Osteocyte (in vitro differentiated cells): ENCODE results near the gene TET2. TPM values are rescaled to one million over a fixed set of nuclear protein-coding genes. Genes with fewer than 3 reads are reported as not detected.

Experiments used
- DNase-seq: peaks from one replicate; pipeline ENCODE4 v3.0.0; 2021; ENCODE audit warnings: mixed read lengths; ENCODE audit not compliant: unreplicated experiment; ENCODE audit errors: extremely low spot score
- H3K27ac Mint-ChIP-seq: one replicate; pipeline ENCODE4 v1.8.0; 2021; ENCODE audit warnings: mild to moderate bottlenecking, mixed read lengths; ENCODE audit not compliant: unreplicated experiment
- H3K27me3 Mint-ChIP-seq: one replicate; pipeline ENCODE4 v1.8.0; 2021; ENCODE audit warnings: mixed read lengths; ENCODE audit not compliant: unreplicated experiment
- H3K36me3 Mint-ChIP-seq: one replicate; pipeline ENCODE4 v1.8.0; 2021; ENCODE audit warnings: mixed read lengths; ENCODE audit not compliant: unreplicated experiment
- H3K4me1 Mint-ChIP-seq: one replicate; pipeline ENCODE4 v1.8.0; 2021; ENCODE audit warnings: mixed read lengths; ENCODE audit not compliant: unreplicated experiment
- H3K4me3 Mint-ChIP-seq: one replicate; pipeline ENCODE4 v1.8.0; 2021; ENCODE audit warnings: mild to moderate bottlenecking, moderate library complexity, mixed read lengths; ENCODE audit not compliant: unreplicated experiment
- H3K9me3 Mint-ChIP-seq: one replicate; pipeline ENCODE4 v1.8.0; 2021; ENCODE audit warnings: mixed read lengths; ENCODE audit not compliant: unreplicated experiment
- CTCF ChIP-seq: fragments of 200-600 bp; sonication (generic); IDR thresholded peaks from 2 replicates; pipeline ENCODE4 v1.5.0; 2021; ENCODE audit warnings: antibody characterized with exemption, mild to moderate bottlenecking, moderate library complexity
- total RNA-seq: library from RNA; stranded (reverse); gene quantifications from 2 replicates; pipeline ENCODE4 v1.2.1, GENCODE V29; 2021

TET2 gene
- total RNA-seq, 1 donor from 2014 or later = 23.7 TPM

DNA sequence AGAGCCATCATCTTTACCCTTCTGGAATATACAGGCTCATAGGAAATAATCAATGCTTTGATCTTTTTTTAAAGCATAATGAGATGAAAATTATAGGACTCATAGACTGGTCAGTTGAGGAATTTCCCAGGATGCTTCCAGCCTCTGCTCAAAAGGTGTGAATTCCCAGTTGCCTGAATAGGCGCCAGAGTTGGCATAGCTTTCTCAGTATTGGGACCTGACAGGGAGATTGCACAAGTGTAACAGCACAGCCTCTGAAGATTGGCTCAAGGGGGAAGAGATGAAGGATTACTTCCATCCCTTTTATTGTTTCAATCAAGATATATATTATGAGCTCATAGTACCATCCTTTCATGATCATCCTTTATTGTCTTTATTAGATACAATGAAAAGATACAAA lies 17.9 kb downstream of the TET2 start:
- Mint-ChIP-seq H3K4me1 (peaks cover 5% of the 10 kb centered on the region), H3K4me3 (no peak overlapping the region), H3K36me3 (peaks cover 7% of the 10 kb centered on the region), H3K27me3 (no peaks in the 10 kb centered on the region), H3K9me3 (no peaks in the 10 kb centered on the region), H3K27ac (no peak overlapping the region)
- no peak for DNase-seq
- no peak for TF ChIP-seq CTCF

- no peak for DNase-seq
- H3K4me1 Mint-ChIP-seq = peaks cover 6% of the 10 kb centered on the region
- H3K27ac Mint-ChIP-seq = no peak overlapping the region
- peaks cover 5% of the 10 kb centered on the region for H3K36me3 Mint-ChIP-seq
- no peak overlapping the region for H3K4me3 Mint-ChIP-seq
- no peak for TF ChIP-seq CTCF
- H3K9me3 Mint-ChIP-seq = no peaks in the 10 kb centered on the region
- H3K27me3 Mint-ChIP-seq = no peaks in the 10 kb centered on the region
These were observed 19.4 kb downstream of the TET2 start for GRCh38 chr4:105166066-105166465.

DNA sequence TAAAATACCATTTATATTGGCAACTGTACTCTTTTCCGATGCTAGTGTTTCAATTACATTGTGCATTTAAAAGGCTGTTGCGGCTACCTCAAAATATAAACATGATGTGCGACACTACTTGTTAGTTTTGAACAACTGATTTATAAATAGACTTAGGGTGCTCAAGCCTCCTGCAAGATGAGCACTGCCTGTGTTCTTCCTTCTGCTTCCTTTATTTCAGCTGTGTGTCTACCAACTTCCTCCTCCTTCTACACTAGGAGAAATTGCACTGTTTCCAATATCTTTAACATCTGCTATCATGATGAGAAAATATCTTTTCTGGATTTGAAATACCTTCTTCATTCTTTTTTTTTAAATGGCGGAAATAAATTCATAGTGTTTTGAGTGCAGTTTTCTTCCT lies 24.0 kb downstream of the TET2 start:
- peaks cover 14% of the 10 kb centered on the region for H3K4me1 Mint-ChIP-seq
- H3K27ac Mint-ChIP-seq = no peak overlapping the region

GRCh38 chr4:105171912-105172311 lies 25.2 kb downstream of the TET2 start:
- DNase-seq = no peak
- no peak for TF ChIP-seq CTCF
- H3K27ac Mint-ChIP-seq = no peak overlapping the region
- H3K4me1 Mint-ChIP-seq = peaks cover 14% of the 10 kb centered on the region
- H3K9me3 Mint-ChIP-seq = peaks cover 24% of the 10 kb centered on the region
- peaks cover 19% of the 10 kb centered on the region for H3K36me3 Mint-ChIP-seq
- H3K4me3 Mint-ChIP-seq = no peak overlapping the region
- no peaks in the 10 kb centered on the region for H3K27me3 Mint-ChIP-seq

More for the DNA sequence above, 24.0 kb downstream of the TET2 start:
- Mint-ChIP-seq H3K36me3 (peaks cover 18% of the 10 kb centered on the region), H3K4me3 (no peak overlapping the region), H3K27me3 (no peaks in the 10 kb centered on the region), H3K9me3 (peaks cover 16% of the 10 kb centered on the region)
- no peak for DNase-seq
- TF ChIP-seq CTCF = no peak

DNA sequence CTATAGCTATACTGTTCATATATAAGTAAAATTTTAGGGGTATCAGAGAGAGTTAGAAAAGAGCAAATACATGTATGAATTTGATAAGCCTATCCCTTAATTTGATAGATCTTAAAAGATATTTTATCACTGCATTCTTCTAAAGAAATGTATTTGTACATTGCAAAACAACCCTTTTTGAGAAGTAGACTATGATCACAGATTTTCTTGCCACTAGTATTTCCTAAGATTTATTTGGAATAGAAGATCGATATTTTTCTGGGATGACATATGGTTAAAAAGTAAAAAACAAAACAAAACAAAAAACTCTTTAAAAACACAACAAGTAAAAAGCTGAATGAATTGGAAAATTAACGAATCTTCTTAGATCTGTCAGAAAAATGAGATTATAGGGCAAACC lies 27.4 kb downstream of the TET2 start:
- Mint-ChIP-seq H3K27me3 (no peaks in the 10 kb centered on the region), H3K36me3 (peaks cover 23% of the 10 kb centered on the region)
- no peak for TF ChIP-seq CTCF

More for the DNA sequence above, 27.4 kb downstream of the TET2 start:
- no peak for DNase-seq
- no peak overlapping the region for H3K4me3 Mint-ChIP-seq
- peaks cover 24% of the 10 kb centered on the region for H3K9me3 Mint-ChIP-seq
- no peak overlapping the region for H3K27ac Mint-ChIP-seq
- peaks cover 14% of the 10 kb centered on the region for H3K4me1 Mint-ChIP-seq
